Stimulated activated CD8-positive, alpha-beta memory T cell treated with anti-CD3 and anti-CD28 coated beads, Interleukin-12 subunit alpha, Interleukin-12 subunit beta, amount 100 ng/mL, for 24 hours (primary cell): ENCODE results near the gene NETO1.

ENCODE experiments used
- DNase-seq: peaks from one replicate; pipeline ENCODE4 v3.0.0-alpha.2; 2020; ENCODE audit errors: extremely low read depth

NETO1 gene, protein sequence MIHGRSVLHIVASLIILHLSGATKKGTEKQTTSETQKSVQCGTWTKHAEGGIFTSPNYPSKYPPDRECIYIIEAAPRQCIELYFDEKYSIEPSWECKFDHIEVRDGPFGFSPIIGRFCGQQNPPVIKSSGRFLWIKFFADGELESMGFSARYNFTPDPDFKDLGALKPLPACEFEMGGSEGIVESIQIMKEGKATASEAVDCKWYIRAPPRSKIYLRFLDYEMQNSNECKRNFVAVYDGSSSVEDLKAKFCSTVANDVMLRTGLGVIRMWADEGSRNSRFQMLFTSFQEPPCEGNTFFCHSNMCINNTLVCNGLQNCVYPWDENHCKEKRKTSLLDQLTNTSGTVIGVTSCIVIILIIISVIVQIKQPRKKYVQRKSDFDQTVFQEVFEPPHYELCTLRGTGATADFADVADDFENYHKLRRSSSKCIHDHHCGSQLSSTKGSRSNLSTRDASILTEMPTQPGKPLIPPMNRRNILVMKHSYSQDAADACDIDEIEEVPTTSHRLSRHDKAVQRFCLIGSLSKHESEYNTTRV

DNA sequence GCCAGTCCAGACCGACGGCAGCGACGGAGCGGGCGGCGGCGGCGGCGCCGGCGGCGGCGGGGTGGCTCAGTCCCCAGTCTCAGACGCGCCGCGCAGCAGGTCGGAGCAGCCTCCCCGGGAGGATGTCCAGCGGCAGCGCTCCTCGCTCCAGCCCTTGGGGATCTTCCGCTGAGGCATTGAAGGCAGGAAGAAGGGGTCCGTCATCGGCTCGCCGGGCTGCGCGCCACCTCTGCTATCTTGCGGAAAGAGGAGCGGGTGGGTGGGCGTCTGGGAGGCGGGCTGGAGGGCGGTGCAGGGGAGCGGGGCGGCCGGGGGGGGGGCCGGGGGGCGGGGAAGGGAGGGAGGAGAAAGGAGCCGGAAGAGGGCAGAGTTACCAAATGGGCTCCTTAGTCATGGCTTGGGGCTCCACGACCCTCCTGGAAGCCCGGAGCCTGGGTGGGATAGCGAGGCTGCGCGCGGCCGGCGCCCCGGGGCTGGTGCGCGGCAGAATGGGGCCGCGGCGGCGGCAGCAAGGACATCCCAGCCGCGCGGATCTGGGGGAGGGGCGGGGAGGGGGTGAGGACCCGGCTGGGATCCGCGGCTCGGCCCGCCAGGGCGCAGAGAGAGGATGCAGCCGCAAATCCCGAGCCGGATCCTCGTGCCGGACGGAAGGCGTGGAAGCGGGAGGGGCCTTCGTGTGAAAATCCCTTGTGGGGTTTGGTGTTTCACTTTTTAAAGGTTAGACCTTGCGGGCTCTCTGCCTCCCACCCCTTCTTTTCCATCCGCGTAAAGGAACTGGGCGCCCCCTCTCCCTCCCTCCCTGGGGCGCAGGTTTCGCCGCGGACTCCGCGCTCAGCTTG, at the start of gene NETO1:
NETO1 (minus strand) TSS at position 242 of the 839 bp plus-strand sequence. CDS start 696 bp downstream, outside the sequence.
- no peak for DNase-seq

DNA sequence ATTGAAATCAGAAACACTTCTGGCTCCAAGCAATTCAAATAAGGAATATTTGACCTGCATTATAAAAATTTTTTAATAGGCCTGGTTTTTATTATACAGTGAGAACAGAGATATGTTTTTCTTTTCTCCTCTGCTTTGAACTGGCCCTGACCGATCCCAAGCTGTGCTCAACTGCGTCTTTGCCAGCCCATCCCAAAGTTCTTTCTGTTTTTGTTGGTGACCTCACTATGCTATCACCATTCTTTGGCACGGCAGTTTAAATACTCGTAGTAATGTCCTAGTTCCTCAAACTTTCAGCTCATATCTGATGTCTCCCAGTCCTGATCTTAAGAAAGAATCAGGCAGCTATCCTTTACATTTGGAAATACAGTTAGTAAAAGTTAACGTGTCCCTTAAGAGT, 42.3 kb upstream of the NETO1 start:
- DNase-seq: no peak

DNA sequence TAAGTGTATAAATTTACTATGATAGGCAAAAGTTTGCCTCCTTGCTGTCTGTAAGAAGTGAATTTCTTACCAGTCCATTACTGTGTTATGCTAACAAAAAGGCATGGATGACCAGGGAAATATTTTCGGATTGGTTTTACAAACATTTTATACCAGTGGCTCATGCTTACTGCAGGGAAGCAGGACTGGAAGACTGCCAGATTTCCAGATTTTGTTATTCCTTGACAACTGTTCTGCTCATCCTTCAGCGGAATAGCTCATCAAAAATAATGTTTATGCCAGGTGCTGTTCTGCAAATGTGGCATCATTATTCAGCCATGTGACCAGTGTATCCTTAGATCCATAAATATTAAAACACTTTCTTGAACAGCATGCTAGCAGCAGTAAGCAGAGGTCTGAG, 40.4 kb upstream of the NETO1 start:
- no peak for DNase-seq

DNA sequence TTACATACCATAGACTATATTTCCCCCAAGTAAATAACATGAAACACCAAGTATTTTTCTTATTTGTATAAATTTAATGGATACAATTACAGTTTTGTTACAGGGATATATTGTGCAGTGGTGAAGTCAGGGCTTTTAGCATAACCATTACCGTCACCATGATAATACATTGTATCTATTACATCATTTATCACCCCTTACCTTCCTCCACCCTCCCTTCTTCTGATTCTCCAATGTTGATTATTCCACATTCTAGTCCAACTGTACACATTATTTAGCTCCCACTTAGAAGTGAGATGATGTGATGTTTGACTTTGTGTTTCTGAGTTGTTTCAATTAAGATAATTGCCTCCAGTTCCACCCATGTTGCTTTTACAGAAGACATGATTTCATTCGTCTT, 35.2 kb upstream of the NETO1 start:
- DNase-seq: no peak

DNA sequence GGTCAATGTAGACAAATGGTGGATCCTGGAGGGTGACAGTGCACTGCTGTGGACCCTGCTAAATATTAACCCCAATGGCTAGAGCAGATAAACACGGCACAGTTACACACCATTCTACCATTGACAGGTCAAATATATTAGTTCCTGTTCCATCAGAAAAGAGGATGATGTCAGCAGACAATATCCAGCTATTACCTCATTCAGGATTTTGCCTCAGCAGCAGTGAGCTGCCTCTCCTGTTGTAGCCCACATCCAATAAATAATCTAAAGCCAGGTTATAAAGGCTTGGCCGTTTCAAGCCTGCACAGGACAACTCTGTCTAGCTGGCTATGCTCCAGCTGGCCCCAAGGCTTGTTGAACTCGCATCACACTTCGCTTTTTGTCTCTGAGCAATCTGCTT, 31.6 kb upstream of the NETO1 start:
- DNase-seq: no peak

DNA sequence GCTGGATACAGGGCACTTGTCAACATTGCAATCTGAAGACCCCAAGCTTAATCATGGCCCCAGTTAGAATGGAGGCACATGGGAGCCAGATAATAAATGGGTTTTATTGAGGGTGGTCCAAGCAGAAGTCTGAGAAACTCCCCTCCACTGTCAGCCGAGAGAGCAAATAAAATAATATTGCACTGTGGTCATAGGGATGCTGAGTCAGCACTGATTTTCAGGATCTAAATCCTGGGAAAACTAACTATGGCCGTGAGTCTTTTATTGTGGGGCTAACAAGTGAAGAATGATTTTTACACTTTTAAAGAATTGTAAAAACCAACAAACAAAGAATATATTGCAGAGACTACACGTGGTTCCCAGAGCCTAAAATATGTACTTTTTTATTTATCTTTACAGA, 31.1 kb upstream of the NETO1 start:
- no peak for DNase-seq

DNA sequence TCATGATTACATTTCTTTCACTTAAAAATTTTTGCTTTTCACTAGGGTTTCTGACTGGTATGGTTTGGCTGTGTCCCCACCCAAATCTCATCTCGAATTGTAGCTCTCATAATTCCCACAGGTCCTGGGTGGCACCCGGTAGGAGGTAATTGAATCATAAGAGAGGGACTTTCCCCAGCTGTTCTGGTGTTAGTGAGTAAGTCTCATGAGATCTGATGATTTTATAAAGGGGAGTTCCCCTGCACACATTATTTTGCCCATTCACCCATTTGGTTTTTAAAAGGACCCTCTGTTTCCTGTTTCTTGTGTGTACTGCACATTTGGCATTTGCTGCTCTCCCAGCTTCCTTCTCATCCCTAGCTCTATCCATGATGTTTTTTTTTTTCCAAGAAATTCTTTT, 27.8 kb upstream of the NETO1 start:
- no peak for DNase-seq

DNA sequence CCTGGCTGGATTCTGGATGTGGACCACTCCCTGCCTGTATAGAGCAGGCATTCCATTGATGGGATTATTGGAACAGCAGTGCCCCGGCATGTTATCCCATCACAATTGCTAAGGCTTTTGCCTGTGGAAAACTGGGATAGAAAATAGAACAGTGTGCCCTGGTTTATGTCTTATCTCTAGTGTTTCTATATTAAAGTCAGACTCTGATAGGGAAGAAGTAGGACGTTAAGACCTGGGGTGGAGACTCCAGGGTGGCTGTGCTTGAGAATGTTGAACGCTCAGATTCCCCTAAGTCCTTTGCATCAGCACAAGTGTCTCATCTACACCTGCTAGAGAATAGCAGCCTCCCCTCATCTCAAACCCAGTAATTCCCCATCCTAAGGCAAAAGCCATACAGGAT, 10.8 kb upstream of the NETO1 start:
- DNase-seq: no peak

DNA sequence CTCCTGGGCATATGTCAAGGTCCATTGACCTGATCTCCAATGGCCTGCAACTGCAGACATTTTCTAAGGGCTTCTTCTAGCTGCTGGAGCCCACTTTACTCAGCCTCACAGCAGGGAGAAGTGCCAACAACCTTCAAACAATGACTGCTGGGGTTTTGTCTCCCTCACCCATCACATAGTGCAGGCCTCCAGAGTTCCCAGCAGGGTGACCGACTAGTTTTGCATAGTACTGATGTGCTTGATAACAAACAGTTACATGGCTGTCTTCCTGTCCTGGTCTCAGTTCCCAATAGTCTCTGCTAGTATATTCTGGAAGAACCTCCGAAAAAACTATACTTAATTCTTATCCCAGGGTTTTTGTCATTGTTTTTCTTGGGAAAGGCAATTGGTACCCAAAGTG, 10.4 kb upstream of the NETO1 start:
- DNase-seq: no peak

DNA sequence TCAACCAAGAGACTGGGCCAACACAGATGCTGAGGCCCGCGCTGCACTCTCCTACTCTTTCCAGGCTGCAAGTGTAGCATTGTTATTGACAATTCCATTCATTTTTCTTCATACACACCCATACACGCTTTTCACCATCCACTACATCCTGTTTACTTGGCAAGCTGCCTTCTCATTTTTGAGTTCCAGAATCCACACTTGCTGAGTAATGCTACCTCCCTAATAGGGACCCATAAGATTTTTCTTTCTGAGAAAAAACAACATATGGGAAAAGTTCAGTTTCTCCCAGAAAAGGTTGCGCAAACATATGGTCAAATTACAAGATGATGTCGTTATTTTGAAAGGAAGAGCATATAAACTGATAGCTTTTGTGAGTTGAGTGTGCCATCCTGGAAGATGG, 3.3 kb upstream of the NETO1 start:
- DNase-seq: no peak

DNA sequence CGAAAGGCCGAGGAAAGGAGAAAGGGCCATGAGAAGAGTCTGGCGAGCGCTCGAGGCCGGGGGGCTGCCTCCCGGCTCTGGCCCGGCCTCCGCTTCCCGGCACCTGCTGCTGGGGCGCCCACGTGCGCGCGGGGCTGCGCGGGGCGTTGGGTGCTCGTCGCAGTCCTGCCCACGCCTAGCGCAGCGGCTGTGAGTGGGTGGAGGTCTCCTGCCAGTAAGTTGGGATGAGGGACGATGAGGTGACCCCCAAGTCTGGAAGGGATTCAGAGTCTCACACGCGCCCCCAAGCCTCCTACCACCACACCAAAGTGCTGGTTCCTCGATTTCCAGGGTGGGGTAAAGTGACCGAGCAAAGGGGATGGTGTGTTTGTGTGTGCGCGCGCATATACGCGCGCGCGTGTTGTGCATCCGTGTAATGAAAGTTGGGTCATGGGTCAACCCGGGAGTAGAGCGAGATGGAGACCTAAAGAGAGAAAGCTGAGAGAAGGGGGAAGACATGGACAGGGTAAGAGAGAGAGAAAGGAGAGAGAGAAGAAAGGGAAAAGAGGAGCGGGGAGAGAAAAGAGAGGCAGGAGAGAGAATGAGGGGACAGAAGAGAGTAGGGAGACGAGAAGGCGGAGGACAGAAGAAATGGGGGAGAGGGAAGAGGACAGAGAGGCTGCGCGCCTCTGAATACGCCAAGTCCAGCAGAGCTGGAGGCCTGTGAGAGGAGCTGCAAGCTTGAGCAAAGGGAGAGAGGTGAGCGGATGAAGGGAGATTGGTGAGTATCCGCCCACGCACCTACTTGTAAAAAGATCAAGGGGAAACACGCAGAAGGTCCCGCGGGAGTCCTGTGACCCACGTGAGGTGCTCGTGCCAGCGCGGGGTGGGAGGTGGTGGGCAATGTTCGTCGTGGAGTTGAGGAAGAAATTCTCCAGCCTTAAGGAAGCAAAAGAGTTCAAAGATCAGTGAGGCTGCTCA, 1.7 kb upstream of the NETO1 start:
- DNase-seq: no peak

DNA sequence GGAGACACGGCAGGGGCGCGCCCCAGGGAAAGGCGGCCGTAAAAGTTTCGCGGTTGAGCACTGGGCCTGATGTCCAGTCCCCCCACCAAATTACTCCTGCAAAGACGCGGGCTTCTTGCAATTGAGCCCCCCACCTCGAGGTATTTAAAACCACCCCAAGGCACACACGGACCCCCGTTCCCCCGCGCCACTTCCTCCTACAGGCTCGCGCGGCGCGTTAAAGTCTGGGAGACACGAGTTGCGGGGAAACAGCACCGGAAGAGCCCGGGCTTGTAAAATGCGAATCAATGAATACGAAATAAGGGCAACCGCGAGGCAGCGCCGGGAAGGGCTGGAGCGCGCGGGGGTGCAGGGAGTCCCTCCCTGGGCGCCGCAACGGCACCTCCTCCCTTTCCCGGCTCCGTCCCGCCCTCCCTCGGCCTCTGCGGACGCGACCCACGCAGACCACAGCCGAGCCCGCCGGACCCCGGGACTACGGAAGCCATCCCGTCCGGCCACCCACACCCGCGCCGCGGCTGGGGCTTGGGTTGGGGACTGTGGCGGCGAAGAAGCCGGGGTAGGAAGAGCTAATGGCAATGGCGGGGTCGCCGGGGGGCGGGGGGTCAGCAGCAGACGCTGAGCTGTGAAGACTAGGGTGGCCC, 918 bp upstream of the NETO1 start:
- DNase-seq: no peak

DNA sequence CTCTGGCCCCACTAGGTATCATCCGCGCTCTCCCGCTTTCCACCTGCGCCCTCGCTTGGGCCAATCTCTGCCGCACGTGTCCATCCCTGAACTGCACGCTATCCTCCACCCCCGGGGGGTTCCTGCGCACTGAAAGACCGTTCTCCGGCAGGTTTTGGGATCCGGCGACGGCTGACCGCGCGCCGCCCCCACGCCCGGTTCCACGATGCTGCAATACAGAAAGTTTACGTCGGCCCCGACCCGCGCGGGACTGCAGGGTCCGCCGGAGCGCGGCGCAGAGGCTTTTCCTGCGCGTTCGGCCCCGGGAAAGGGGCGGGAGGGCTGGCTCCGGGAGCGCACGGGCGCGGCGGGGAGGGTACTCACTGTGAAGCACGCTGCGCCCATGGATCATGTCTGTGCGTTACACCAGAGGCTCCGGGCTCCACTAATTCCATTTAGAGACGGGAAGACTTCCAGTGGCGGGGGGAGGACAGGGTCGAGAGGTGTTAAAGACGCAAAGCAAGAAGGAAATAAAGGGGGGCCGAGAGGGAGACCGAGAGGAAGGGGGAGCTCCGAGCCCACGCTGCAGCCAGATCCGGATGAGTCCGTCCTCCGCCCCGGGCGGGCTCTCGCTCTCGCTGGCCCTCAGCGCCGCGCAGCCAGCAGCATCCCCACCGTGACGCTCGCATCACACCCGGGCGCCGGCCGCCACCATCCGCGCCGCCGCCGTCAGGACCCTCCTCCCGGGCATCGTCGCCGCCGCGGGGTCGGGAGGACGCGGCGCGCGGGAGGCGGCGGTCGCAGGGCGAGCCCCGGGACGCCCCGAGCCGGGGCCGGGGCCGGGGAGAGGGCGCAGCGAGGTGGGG, 664 bp downstream of the NETO1 start:
- DNase-seq: no peak

DNA sequence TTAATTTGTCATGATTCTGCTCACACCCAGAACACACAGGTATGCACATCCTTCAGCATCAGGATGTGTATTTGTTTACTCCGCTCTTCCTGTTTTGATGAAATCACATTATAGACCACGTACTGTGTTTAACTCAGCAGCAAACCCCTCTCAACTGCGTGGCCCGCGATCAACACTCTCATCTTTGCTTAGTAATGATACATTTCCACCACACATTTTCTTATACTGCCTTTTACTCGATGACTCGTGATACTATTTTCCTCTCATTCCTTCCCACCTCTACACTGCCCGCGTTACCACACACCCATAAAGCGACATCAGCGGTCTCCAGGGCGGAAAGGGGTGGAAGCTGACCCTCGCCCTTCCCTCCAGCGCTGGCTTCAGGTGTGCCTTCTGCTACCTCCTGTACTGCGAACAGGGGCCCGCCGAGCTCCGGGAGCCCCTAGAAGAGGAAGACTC, 1.3 kb downstream of the NETO1 start:
- no peak for DNase-seq

DNA sequence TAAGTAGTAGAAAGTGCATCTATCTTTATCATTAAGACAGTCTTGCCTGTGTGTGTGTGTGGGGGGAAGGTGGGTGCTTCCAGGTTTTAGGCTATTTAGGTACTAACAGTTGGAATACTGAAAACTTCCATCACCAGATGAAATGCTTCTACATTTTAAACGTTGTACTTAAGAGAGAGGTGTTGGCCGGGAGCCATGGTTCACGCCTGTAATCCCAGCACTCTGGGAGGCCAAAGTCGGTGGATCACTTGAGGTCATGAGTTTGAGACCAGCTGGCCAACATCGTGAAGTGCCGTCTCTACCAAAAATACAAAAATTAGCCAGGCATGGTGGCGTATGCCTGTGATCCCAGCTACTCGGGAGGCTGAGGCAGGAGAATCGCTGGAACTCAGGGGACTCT, 4.0 kb downstream of the NETO1 start:
- no peak for DNase-seq

DNA sequence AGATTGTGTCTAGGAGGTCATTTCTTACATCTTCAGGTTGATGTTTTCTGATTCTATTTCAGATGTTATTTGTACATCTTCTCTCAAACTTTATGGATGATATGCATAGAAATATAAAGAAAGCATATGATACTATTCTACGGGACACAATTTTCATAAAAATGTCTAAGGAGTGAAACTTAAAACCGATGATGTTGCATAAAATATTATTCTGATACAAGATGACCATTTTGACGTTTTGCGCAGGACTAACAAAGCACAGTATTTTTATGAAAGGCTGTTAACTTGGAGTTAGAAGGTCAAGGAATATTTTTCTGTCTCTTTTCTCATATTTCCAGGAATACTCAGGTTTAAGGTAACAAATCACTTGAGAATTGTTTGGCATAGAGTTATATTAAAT, 8.7 kb downstream of the NETO1 start:
- no peak for DNase-seq

DNA sequence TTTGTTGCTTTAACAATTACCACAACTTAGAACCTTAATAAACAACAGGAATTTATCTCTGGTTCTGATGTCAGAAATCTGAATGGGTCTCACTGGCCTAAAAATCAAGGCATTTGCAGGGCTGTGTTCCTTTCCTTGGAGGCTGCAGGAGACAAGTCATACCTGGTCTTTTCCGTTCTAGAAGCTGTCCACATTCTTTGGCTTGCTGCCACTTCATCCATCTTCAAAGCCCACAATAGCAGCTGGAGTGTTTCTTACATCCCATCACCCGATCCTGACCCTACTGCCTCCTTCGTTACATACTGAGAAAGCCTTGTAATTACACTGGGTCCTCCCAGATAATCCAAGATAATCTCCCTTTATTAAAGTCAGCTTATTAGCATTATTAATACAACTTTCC, 18.1 kb downstream of the NETO1 start:
- DNase-seq: no peak

DNA sequence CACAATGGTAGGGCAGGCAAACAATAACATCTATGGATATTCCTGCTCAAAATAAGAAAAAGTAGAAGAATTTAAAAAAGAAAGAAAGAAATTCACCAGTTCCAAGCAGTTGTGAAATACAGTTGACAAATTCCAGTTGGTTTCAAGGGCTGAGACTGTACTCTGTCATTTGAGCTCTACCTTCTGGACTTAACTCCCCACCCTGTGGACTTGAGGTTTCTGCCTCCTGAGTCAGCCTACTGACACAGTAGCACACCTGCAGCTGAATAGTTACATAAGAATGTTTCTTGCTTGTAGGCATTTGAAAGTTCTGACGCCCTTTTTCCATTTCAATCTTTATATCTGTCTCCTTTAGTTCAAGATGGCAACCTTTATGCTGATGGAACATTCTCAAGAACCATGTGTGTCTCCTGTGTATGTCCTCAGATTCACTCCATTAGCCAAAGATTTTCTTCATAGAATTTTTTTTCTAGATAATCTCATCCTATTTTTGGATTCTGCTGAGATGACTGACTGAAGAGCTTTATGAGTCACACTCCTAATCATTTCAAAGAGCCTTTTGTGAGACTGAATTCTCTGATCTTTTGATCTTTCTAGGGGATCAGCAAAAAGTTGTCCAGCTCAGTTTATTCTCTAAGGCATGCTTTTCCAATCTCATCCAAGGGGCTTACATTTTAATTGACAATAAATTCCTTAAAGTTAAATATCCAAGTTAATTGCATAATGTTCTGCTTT, 19.1 kb downstream of the NETO1 start:
- DNase-seq: no peak

DNA sequence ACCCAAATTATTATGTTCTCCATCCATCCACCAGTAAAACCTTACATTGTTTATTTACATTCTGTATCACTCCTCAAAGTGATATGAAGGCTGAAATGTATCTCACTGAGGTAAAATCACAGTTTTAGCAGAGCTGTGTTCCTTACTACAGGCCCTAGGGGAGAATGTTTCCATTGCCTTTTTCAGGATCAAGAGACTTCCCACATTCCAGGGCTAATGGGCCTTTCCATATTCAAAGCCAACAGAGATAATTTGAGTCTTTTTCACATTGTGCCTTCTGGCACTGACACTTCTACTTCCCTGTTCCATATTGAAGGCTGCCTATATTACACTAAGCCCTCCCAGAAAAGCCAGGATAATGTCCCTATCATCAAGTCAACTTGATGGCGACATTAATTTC, 20.0 kb downstream of the NETO1 start:
- no peak for DNase-seq
